LNCAP (cell line): Measurements from ENCODE around the gene ROCK2.

ENCODE experiments used
- CTCF ChIP-seq: fragments of 450-650 bp; IDR thresholded peaks from 2 replicates; pipeline ENCODE4 v1.5.1; 2017; ENCODE audit warnings: mild to moderate bottlenecking

The ROCK2 gene

GRCh38 chr2:11182951-11183350 is 161.5 kb downstream of the ROCK2 start:
- TF ChIP-seq CTCF: no peak

- TF ChIP-seq CTCF: no peak
Measured at GRCh38 chr2:11180653-11181052, 163.8 kb downstream of the ROCK2 start.

- TF ChIP-seq CTCF: no peak
Measured at GRCh38 chr2:11179899-11180298, 164.5 kb downstream of the ROCK2 start.

GRCh38 chr2:11179196-11179595 is 165.2 kb downstream of the ROCK2 start:
- no peak for TF ChIP-seq CTCF

- no peak for TF ChIP-seq CTCF
Measured at GRCh38 chr2:11177871-11178690, 166.4 kb downstream of the ROCK2 start.

GRCh38 chr2:11175293-11175795 is 169.1 kb downstream of the ROCK2 start:
- TF ChIP-seq CTCF: no peak

- no peak for TF ChIP-seq CTCF
Measured at GRCh38 chr2:11174222-11174621, 170.2 kb downstream of the ROCK2 start.
